Mucosa of gallbladder (tissue), 1 donor: Measurements from ENCODE around the gene FAM83G. TPM values are rescaled to one million over a fixed set of nuclear protein-coding genes. Genes with fewer than 3 reads are reported as not detected.
"Not testable (repeated sequence)": the region's sequence is repeated elsewhere in the genome, so short reads cannot be mapped to it uniquely, and the experiment has no call there.

ENCODE experiments used
- DNase-seq: peaks from one replicate; pipeline ENCODE4 v3.0.0-alpha.2; 2020; ENCODE audit warnings: low spot score
- total RNA-seq: library from RNA; stranded (reverse); gene quantifications from one replicate; pipeline ENCODE4 v1.2.1, GENCODE V29; 2021
- donor health status: DM: no; HTN: no; CAD: no.

The FAM83G gene
- total RNA-seq, 1 donor from 2014 or later: 35.0 TPM

DNA sequence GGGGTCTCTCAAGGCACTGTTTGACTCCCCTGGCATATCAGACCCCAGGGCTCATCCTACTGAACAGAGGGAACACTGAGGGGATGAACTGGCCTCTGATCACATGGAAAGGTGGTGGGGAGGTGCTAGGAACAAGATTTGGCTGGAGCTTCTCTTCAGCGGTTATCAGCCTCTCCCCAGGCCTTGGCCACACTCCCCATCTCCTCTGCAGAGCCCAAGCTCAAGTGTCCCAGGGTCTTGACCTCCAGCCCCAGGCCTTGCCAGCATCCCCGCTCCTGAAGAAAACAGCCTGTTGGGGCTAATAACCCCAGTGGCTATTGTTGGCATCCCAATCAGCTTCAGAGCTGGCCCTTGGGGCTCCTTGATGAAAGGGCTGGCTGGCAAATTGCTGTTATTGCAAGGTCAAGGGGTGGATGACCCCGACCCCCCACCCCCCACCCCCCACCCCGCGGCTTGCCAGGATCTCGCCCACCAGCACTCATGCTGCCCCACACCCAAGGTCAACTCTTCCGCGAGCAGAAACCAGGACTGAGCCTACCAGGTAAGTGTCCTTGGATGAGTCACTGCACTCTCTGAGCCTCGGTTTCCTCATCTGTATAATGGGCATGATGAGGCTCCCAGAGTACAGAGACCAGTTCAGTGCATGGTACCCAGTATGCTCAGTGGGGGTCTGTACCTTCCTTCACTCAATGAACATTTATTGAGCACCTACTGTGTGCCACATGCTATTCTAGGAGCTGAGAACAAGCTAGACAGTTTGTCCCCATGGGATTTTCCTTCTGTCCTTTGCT, 18.8 kb upstream of the FAM83G start:
- DNase-seq: no peak

GRCh38 chr17:19022747-19023146, 18.2 kb upstream of the FAM83G start:
- no peak for DNase-seq

GRCh38 chr17:19022128-19022527, 17.6 kb upstream of the FAM83G start:
- DNase-seq: no peak

GRCh38 chr17:19021622-19022083, 17.1 kb upstream of the FAM83G start:
- DNase-seq: no peak

- DNase-seq: not testable (repeated sequence)
Measured at GRCh38 chr17:19021011-19021621, 16.6 kb upstream of the FAM83G start.

DNA sequence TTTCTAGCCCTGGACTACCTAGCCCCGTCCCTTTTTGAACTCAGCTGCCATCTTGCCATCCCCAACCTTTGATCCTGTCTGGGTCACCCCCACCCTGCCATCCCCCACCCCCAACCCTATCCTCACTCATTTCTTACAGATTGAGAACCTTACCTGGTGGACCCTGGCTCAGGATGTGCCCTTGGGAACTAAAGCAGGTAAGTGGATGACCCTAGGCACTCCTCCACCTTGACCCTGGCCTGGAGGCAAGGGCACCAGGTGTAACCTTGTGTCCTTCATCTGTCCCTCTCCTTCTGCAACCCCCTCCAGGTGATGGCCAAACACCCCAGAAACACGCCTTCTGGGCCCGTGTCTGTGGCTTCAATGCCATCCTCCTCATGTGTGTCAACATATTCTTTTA, 15.5 kb upstream of the FAM83G start:
- DNase-seq: no peak

DNA sequence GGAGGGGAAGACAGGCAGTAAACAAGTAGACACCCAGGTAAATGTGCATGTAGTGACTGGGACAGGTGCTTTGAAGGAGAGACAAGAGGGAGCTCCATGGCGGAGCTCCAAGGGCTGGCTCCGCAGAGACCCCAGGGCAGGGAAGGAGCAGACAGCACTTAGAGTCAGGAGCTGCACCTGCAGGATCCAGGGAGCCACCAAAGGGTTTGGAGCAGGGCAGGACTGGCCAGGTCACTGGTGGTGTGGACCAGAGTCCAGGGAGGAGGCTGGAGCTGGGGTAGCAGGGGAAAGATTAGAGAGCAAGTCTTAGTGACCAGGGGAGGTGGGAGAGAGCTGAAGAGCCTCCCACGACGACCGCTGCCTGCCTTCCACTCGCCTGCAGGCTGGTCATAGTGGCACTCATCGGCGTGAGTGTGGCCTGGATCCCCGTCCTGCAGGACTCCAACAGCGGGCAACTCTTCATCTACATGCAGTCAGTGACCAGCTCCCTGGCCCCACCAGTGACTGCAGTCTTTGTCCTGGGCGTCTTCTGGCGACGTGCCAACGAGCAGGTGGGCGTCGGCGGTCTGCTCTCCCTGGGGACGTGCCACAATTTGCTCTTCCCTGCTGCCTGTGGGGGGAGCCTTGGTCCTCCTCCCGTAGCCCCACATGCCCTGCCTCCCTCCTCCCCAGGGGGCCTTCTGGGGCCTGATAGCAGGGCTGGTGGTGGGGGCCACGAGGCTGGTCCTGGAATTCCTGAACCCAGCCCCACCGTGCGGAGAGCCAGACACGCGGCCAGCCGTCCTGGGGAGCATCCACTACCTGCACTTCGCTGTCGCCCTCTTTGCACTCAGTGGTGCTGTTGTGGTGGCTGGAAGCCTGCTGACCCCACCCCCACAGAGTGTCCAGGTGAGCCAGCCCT, 14.7 kb upstream of the FAM83G start:
- no peak for DNase-seq

DNA sequence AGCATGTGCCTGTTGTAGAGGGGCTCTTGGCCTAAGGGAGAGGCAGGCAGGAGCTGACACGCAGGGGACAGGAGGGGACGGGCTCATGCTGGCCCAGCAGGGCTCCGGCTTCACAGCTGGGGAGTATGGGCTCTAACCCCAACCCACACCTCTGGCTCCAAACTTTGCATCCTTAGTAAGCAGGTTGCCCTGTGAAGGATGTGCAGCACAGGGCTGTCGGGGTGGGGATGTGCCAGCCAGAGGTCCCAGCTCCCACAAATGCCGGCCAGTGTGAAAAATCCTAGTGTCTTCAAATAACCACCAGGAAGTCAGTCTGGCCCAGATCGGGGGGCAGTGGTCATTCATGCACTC, 14.0 kb upstream of the FAM83G start:
- no peak for DNase-seq

DNA sequence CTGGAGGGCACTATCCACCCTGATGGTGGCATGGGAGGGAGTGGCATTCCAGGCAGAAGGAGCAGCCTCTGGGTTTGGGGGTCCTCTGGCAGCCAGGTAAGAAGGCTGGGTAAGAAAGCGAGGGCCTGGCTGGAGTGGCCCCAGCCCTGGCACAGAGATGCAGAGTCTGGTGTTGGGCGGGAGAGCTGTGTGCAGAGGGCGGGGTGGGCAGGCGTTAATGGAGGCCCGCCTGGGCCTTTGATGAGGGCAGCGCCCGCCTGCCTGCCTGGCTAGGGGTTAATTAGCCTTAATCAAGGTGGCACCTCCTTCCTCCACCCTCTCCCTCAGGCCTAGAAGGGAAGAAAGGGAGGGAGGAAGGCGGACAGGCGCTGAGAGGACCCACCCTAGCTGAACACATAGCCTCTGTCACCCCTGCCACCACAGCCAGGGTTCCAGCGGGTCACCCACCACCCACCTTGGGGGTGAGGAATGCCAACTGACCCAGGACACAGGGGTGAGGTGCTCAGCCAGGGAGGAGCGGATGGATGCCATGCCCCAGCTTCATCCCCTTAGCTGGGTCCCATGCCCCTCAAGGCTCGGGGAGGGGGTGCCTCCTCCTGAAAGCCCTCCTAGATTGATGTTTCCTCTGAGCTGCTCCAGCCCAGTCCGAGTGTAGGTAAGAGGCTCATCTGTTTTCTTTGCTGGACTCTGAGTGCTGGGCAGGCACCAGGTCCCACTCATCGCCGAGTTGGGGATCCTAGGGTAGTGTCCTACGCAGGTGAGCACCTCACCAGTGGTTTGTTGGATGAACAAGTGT, 13.4 kb upstream of the FAM83G start:
- no peak for DNase-seq

GRCh38 chr17:19017401-19017800, 12.8 kb upstream of the FAM83G start:
- no peak for DNase-seq

DNA sequence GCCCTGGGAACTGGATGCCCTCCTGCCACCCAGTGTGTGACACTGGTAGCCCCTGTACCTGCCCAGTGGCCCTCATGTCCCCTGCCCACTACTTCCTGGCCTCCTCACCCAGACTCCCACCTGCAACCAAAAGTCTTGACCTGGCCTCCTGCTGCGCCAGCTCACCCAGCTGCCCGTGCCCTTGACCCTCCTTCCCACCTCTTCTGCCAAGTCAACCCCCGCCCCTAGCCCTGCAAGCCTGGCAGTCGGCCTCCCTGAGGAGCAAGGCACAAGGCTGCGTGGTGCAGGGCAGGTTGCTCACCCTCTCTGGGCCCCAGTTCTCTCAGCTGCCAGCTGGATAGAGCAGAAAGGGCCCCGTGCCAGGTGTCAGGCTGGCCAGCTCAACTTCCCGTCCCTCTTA, 12.3 kb upstream of the FAM83G start:
- no peak for DNase-seq

- no peak for DNase-seq
Measured at GRCh38 chr17:19016297-19016696, 11.7 kb upstream of the FAM83G start.

DNA sequence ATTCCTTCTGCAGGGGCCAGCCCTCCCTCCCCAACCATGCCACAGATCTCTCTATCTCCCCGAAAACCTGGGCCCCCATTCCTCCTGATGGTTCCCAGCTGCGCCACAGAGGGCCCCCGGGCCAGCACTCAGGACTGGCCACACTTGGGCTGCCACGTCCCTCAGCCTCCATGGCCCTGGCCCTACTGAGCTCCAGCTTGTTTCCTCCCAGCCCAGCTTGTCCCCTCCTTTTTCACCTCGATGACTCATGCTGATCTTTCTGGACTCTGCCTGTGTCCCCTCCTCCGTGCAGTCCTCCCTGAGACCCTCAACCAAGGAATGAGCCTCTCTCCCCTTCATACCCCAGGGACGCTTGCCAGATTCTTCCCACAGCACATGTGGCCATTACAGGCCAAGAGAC, 10.9 kb upstream of the FAM83G start:
- no peak for DNase-seq

- DNase-seq: no peak
Measured at GRCh38 chr17:19014628-19015215, 10.2 kb upstream of the FAM83G start.

DNA sequence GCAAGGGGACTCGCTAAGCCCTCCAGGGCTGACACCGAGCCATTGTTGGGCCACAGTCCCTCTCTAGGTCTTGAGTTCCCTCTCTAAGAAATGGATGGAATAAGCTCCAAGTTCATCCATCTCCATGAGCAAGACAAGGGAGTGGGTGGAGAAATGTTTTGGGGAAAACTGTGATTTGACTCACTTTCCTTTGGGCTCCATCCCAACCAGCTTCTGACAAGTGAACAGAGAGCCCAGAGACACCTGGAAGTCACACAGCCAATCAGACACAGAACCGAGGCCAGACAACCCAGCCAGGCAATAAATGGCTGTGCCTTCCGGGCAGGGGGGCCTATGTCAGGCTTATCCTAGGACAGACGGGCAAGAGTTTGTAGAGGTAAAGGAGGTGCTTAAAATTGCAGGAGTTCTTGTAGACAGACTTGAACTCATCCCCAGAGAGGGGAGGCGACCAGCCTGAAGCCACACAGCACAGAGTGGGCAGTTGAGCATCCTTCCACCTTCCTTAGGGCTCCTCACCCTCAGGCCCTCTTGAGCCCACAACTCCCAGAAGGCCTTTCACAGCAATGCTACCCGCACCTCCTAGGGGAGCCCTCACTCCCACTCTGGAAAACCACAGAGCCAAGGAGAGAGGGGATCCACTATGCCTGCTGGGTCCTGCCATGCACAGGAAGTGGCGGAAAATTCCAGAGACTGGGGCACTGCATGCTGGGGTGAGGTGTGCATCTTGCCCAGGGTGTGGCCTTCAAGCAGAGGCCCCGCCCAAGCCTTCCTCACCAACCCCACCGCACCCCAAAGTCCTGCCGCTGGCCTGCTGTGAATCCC, 9.5 kb upstream of the FAM83G start:
- no peak for DNase-seq

DNA sequence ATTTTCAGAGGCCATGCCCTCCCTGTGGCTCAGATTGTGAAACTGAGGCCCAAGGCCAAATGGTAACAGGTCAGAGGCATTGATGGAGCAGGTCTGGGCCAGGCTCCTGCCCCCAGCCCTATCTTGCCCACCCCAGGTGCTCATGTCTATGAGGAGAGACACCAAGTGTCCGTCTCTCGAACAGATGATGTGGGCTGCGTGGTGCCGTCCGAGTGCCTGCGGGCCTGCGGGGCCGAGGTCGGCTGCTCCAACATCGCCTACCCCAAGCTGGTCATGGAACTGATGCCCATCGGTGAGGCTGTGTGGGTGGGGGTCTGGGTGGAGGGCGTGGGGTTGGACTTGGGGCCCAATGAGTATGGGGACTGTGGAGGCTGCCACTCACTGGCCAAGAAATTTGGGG, 8.7 kb upstream of the FAM83G start:
- DNase-seq: no peak

GRCh38 chr17:19012171-19013080, 7.9 kb upstream of the FAM83G start:
- DNase-seq: no peak

- DNase-seq: no peak
Measured at GRCh38 chr17:19011581-19011980, 7.0 kb upstream of the FAM83G start.
